ENCODE results near the gene RNF207. TPM values are rescaled to one million over a fixed set of nuclear protein-coding genes. Genes with fewer than 3 reads are reported as not detected.

RNF207 gene
- total and polyA plus RNA-seq, 10 of the 15 experiments (the other 5 are each of a cell fraction or from before 2014, with no cell fraction given): 1.7 to 36.4 (median 13.1) TPM

DNA sequence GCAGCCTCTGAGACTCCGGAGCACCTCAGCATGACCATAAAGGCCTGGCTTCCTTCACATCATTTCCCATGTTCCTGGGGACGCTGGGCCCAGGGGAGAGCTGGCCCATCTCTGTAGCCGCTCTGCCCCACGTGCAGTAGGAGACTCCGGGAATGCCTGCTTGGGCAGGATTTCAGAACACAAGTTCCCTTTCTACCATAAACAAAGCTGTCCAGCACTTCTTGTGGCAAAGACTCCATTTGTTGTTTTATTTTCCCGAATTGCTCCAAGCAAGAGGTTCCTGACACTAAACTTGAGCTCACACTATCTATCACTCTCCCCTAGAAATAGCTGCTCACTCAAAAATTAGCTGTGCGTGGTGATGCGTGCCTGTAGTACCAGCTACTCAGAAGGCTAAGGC lies 47.7 kb upstream of the RNF207 start (continued):
- TF ChIP-seq BRCA1 (IDR thresholded peaks at IDR 0.05; ENCODE audit: low read depth, low read length) (no peak), HDGF (IDR thresholded peaks at IDR 0.05) (no peak), RBBP5 (conservative IDR thresholded peaks at IDR 0.05) (no peak), SP1 (IDR thresholded peaks at IDR 0.05; ENCODE audit: low read depth, low read length) (no peak), PML (IDR thresholded peaks at IDR 0.05; ENCODE audit: low read length) (no peak), FOXK2 (IDR thresholded peaks at IDR 0.05) (no peak)

GRCh38 chr1:6162341-6162740 lies 43.6 kb upstream of the RNF207 start:
- Histone ChIP-seq H3K27me3 (replicated peaks in 1 of 2; ENCODE audit: control insufficient read depth in 2 of 2, insufficient read depth in 2 of 2, low read length in 1 of 2) (no peaks in the 10 kb centered on the region; a peak in 2 of 4 replicates), H3K27ac (ENCODE audit: control insufficient read depth, insufficient read depth) (no peak overlapping the region), H3K4me2 (ENCODE audit: control insufficient read depth, insufficient read depth) (no peak overlapping the region), H4K20me1 (ENCODE audit: control insufficient read depth, insufficient read depth) (no peaks in the 10 kb centered on the region), H3K4me3 (no peak overlapping the region), H3K9ac (ENCODE audit: control insufficient read depth, insufficient read depth, low read length) (no peak overlapping the region), H3K79me2 (ENCODE audit: control insufficient read depth, insufficient read depth, low read length) (no peaks in the 10 kb centered on the region), H3K36me3 (ENCODE audit: control insufficient read depth in 2 of 2, insufficient read depth in 2 of 2, low read length in 1 of 2) (no peaks in the 10 kb centered on the region), H3K9me3 (replicated peaks; ENCODE audit: control insufficient read depth, insufficient read depth, low read length) (no peaks in the 10 kb centered on the region), H2AFZ (ENCODE audit: control insufficient read depth, low read depth, low read length) (no peak overlapping the region), H3K4me1 (ENCODE audit: control insufficient read depth, insufficient read depth, low read length) (no peaks in the 10 kb centered on the region)
- BruUV-seq (replicated peaks): no TSS peak
- in situ Hi-C loops (cut with MboI) (no loop called here), intact Hi-C loops (cut with micrococcal nuclease; ENCODE audit: unreplicated experiment) (no loop called here)
- WGBS (ENCODE audit: insufficient coverage, insufficient replicate concordance, low lambda C conversion rate, missing lambda C conversion rate): 42% methylated on average over 7 of the region's 7 CpGs
- POLR2A ChIA-PET: no interaction called here
- SMC1A ChIA-PET (ENCODE audit: uncharacterized antibody, unreplicated experiment): no interaction called here
- no peak for ATAC-seq
- DNase-seq (ENCODE audit: low read depth, low spot score): no peak
- CTCF ChIA-PET: no interaction called here
- RAD21 ChIA-PET (ENCODE audit: unreplicated experiment): no interaction called here
- no peak for FAIRE-seq
- TF ChIP-seq MLLT1 (IDR thresholded peaks at IDR 0.05) (no peak), KDM1A (IDR thresholded peaks at IDR 0.05; ENCODE audit: borderline replicate concordance) (no peak), ZBED1 (IDR thresholded peaks at IDR 0.05; ENCODE audit: borderline replicate concordance) (no peak), CBX3 (IDR thresholded peaks at IDR 0.05; ENCODE audit: borderline replicate concordance, low read depth) (no peak), POU2F2 (IDR thresholded peaks at IDR 0.05; ENCODE audit: borderline replicate concordance, low read depth, low read length) (no peak), ZNF274 (IDR thresholded peaks at IDR 0.05; ENCODE audit: insufficient read depth, insufficient read length) (no peak), FOS (IDR thresholded peaks at IDR 0.05; ENCODE audit: borderline replicate concordance, extremely low read depth, insufficient read length) (no peak), ATF7 (IDR thresholded peaks at IDR 0.05; ENCODE audit: low read depth) (no peak), KLF5 (IDR thresholded peaks at IDR 0.05; ENCODE audit: partially characterized antibody) (no peak), NFYB (IDR thresholded peaks at IDR 0.05; ENCODE audit: insufficient read depth, low read depth, low read length) (no peak), PAX5 (IDR thresholded peaks at IDR 0.05; ENCODE audit: borderline replicate concordance, low read depth, low read length) (no peak), NFYA (IDR thresholded peaks at IDR 0.05; ENCODE audit: borderline replicate concordance, low read depth, low read length) (no peak), RB1 (IDR thresholded peaks at IDR 0.05; ENCODE audit: borderline replicate concordance) (no peak), MTA3 (IDR thresholded peaks at IDR 0.05; ENCODE audit: borderline replicate concordance, low read length) (no peak)
- TF ChIP-seq, protein P1, sequence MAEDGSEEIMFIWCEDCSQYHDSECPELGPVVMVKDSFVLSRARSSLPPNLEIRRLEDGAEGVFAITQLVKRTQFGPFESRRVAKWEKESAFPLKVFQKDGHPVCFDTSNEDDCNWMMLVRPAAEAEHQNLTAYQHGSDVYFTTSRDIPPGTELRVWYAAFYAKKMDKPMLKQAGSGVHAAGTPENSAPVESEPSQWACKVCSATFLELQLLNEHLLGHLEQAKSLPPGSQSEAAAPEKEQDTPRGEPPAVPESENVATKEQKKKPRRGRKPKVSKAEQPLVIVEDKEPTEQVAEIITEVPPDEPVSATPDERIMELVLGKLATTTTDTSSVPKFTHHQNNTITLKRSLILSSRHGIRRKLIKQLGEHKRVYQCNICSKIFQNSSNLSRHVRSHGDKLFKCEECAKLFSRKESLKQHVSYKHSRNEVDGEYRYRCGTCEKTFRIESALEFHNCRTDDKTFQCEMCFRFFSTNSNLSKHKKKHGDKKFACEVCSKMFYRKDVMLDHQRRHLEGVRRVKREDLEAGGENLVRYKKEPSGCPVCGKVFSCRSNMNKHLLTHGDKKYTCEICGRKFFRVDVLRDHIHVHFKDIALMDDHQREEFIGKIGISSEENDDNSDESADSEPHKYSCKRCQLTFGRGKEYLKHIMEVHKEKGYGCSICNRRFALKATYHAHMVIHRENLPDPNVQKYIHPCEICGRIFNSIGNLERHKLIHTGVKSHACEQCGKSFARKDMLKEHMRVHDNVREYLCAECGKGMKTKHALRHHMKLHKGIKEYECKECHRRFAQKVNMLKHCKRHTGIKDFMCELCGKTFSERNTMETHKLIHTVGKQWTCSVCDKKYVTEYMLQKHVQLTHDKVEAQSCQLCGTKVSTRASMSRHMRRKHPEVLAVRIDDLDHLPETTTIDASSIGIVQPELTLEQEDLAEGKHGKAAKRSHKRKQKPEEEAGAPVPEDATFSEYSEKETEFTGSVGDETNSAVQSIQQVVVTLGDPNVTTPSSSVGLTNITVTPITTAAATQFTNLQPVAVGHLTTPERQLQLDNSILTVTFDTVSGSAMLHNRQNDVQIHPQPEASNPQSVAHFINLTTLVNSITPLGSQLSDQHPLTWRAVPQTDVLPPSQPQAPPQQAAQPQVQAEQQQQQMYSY (CRISPR knock-in tag; IDR thresholded peaks at IDR 0.05): no peak

Measured in GM12878 (cell line).